Measurements from ENCODE around the gene TSPAN5. TPM values are rescaled to one million over a fixed set of nuclear protein-coding genes. Genes with fewer than 3 reads are reported as not detected.
"Not testable (repeated sequence)": the region's sequence is repeated elsewhere in the genome, so short reads cannot be mapped to it uniquely, and the experiment has no call there.

TSPAN5 gene
- total RNA-seq, 1 donor from 2014 or later = 61.4 TPM

GRCh38 chr4:98536631-98537030, 121.8 kb downstream of the TSPAN5 start:
- peaks cover 14% of the 10 kb centered on the region for H3K36me3 Mint-ChIP-seq (ENCODE audit: low read depth, unreplicated experiment)
- no peaks in the 10 kb centered on the region for H3K27me3 Mint-ChIP-seq (ENCODE audit: low read depth, unreplicated experiment)
- H3K9me3 Mint-ChIP-seq (ENCODE audit: unreplicated experiment) = peaks cover 3% of the 10 kb centered on the region
- H3K4me1 Mint-ChIP-seq (ENCODE audit: low read depth, unreplicated experiment) = peaks cover 7% of the 10 kb centered on the region
- H3K4me3 Mint-ChIP-seq (ENCODE audit: unreplicated experiment) = no peak overlapping the region
- no peak overlapping the region for H3K4me2 ChIP-seq (ENCODE audit: low read length)
- peaks cover 59% of the 10 kb centered on the region for H3K79me2 ChIP-seq (ENCODE audit: insufficient read depth, low read length)
- no peaks in the 10 kb centered on the region for H3K36me3 ChIP-seq (ENCODE audit: insufficient read depth, low read length)
- H3K27ac ChIP-seq (ENCODE audit: low read depth, low read length) = no peak overlapping the region
- H3K9me3 ChIP-seq (ENCODE audit: insufficient read depth, low read depth, low read length) = no peaks in the 10 kb centered on the region
- no peak overlapping the region for H3K27ac Mint-ChIP-seq (ENCODE audit: unreplicated experiment)
- peaks cover 25% of the 10 kb centered on the region for H4K20me1 ChIP-seq (ENCODE audit: insufficient read depth, low read length)
- no peak overlapping the region for H2AFZ ChIP-seq (ENCODE audit: low read depth, low read length)
- no peak overlapping the region for H3K9ac ChIP-seq (ENCODE audit: low read length)
- FAIRE-seq (no peak), DNase-seq (ENCODE audit: low read depth) (no peak)
- H3K4me3 ChIP-seq (ENCODE audit: insufficient read depth, low read depth, low read length) = no peak overlapping the region
- H3K4me1 ChIP-seq (ENCODE audit: insufficient read depth, low read length) = no peaks in the 10 kb centered on the region
- H3K27me3 ChIP-seq (ENCODE audit: insufficient read depth, low read length) = no peaks in the 10 kb centered on the region
- TF ChIP-seq EZH2 (IDR thresholded peaks at IDR 0.05; ENCODE audit: insufficient read depth, low read length) (no peak), CTCF (IDR thresholded peaks at IDR 0.05; ENCODE audit: insufficient read depth, low read depth, low read length) (no peak)

GRCh38 chr4:98534146-98534545, 124.3 kb downstream of the TSPAN5 start:
- Histone ChIP-seq H4K20me1 (ENCODE audit: insufficient read depth, low read length) (peaks cover 16% of the 10 kb centered on the region), H3K79me2 (ENCODE audit: insufficient read depth, low read length) (peaks cover 53% of the 10 kb centered on the region)
- not testable (repeated sequence) for H3K27me3 Mint-ChIP-seq (ENCODE audit: low read depth, unreplicated experiment); H3K9me3 ChIP-seq (ENCODE audit: insufficient read depth, low read depth, low read length); H3K36me3 ChIP-seq (ENCODE audit: insufficient read depth, low read length); H3K4me3 Mint-ChIP-seq (ENCODE audit: unreplicated experiment); H3K27ac Mint-ChIP-seq (ENCODE audit: unreplicated experiment); H2AFZ ChIP-seq (ENCODE audit: low read depth, low read length); FAIRE-seq; H3K4me2 ChIP-seq (ENCODE audit: low read length); H3K9ac ChIP-seq (ENCODE audit: low read length); H3K4me1 ChIP-seq (ENCODE audit: insufficient read depth, low read length); H3K27me3 ChIP-seq (ENCODE audit: insufficient read depth, low read length); H3K4me3 ChIP-seq (ENCODE audit: insufficient read depth, low read depth, low read length); H3K9me3 Mint-ChIP-seq (ENCODE audit: unreplicated experiment); H3K4me1 Mint-ChIP-seq (ENCODE audit: low read depth, unreplicated experiment); DNase-seq (ENCODE audit: low read depth); H3K27ac ChIP-seq (ENCODE audit: low read depth, low read length)
- peaks cover 13% of the 10 kb centered on the region for H3K36me3 Mint-ChIP-seq (ENCODE audit: low read depth, unreplicated experiment)

GRCh38 chr4:98530572-98530971, 127.8 kb downstream of the TSPAN5 start:
- Histone ChIP-seq H3K9ac (ENCODE audit: low read length) (no peak overlapping the region), H4K20me1 (ENCODE audit: insufficient read depth, low read length) (no peaks in the 10 kb centered on the region), H3K4me2 (ENCODE audit: low read length) (no peak overlapping the region), H3K9me3 (ENCODE audit: insufficient read depth, low read depth, low read length) (no peaks in the 10 kb centered on the region), H2AFZ (ENCODE audit: low read depth, low read length) (no peak overlapping the region), H3K27me3 (ENCODE audit: insufficient read depth, low read length) (no peaks in the 10 kb centered on the region), H3K27ac (ENCODE audit: low read depth, low read length) (no peak overlapping the region), H3K79me2 (ENCODE audit: insufficient read depth, low read length) (peaks cover 53% of the 10 kb centered on the region), H3K4me1 (ENCODE audit: insufficient read depth, low read length) (no peaks in the 10 kb centered on the region), H3K36me3 (ENCODE audit: insufficient read depth, low read length) (no peaks in the 10 kb centered on the region), H3K4me3 (ENCODE audit: insufficient read depth, low read depth, low read length) (no peak overlapping the region)
- no peak for TF ChIP-seq EZH2 (IDR thresholded peaks at IDR 0.05; ENCODE audit: insufficient read depth, low read length)
- TF ChIP-seq CTCF (IDR thresholded peaks at IDR 0.05; ENCODE audit: insufficient read depth, low read depth, low read length) = no peak
- no peak overlapping the region for H3K4me3 Mint-ChIP-seq (ENCODE audit: unreplicated experiment)
- peaks cover 38% of the 10 kb centered on the region for H3K4me1 Mint-ChIP-seq (ENCODE audit: low read depth, unreplicated experiment)
- H3K36me3 Mint-ChIP-seq (ENCODE audit: low read depth, unreplicated experiment) = peaks cover 5% of the 10 kb centered on the region
- H3K27ac Mint-ChIP-seq (ENCODE audit: unreplicated experiment) = no peak overlapping the region
- H3K27me3 Mint-ChIP-seq (ENCODE audit: low read depth, unreplicated experiment) = no peaks in the 10 kb centered on the region
- DNase-seq (ENCODE audit: low read depth) (no peak), FAIRE-seq (no peak)
- peaks cover 5% of the 10 kb centered on the region for H3K9me3 Mint-ChIP-seq (ENCODE audit: unreplicated experiment)
